B cell (primary cell): ENCODE measurements around the gene LPIN2.

Source experiments
- CTCF ChIP-seq: fragments of 200-600 bp; IDR thresholded peaks from one replicate; pipeline ENCODE4 v1.8.0; 2022; ENCODE audit warnings: antibody characterized with exemption, mild to moderate bottlenecking
- EZH2 ChIP-seq: IDR thresholded peaks from 2 replicates; pipeline ENCODE4 v1.6.1; 2012; ENCODE audit warnings: borderline replicate concordance, low read depth, mild to moderate bottlenecking, moderate library complexity, low read length; ENCODE audit not compliant: insufficient read depth, poor library complexity, severe bottlenecking

GRCh38 chr18:2978661-2979106 is 34.3 kb downstream of the LPIN2 start:
- TF ChIP-seq CTCF (no peak), EZH2 (no peak)
